Mesothelial cell of epicardium (in vitro differentiated cells): ENCODE data around the gene NWD2. TPM values are rescaled to one million over a fixed set of nuclear protein-coding genes. Genes with fewer than 3 reads are reported as not detected.

Experiments used
- DNase-seq, 2 experiments: peaks; one replicate each; pipeline ENCODE4 v3.0.0; 2021; ENCODE audit warnings: low spot score in 2 of 2; ENCODE audit not compliant: unreplicated experiment in 2 of 2
- H3K27ac Mint-ChIP-seq: 2 replicates; pipeline ENCODE4 v1.8.0; 2021; ENCODE audit warnings: mixed read lengths
- H3K27me3 Mint-ChIP-seq: 2 replicates; pipeline ENCODE4 v1.8.0; 2021; ENCODE audit warnings: low read depth, mixed read lengths
- H3K36me3 Mint-ChIP-seq: 2 replicates; pipeline ENCODE4 v1.8.0; 2021; ENCODE audit warnings: mixed read lengths
- H3K4me1 Mint-ChIP-seq: 2 replicates; pipeline ENCODE4 v1.8.0; 2021; ENCODE audit warnings: mixed read lengths
- H3K4me3 Mint-ChIP-seq: 2 replicates; pipeline ENCODE4 v1.8.0; 2021; ENCODE audit warnings: mild to moderate bottlenecking, moderate library complexity, mixed read lengths
- H3K9me3 Mint-ChIP-seq: 2 replicates; pipeline ENCODE4 v1.8.0; 2021; ENCODE audit warnings: mixed read lengths
- total RNA-seq: library from RNA; stranded (reverse); gene quantifications from 3 replicates; pipeline ENCODE4 v1.2.1, GENCODE V29; 2021
- TF ChIP-seq, protein P1 (sequence below): fragments of 200-600 bp; sonication (generic); IDR thresholded peaks from one replicate; pipeline ENCODE4 v1.5.0; 2021; ENCODE audit warnings: antibody characterized with exemption; ENCODE audit not compliant: unreplicated experiment

NWD2 gene
- total RNA-seq, 1 donor from 2014 or later: 0.02 TPM

DNA sequence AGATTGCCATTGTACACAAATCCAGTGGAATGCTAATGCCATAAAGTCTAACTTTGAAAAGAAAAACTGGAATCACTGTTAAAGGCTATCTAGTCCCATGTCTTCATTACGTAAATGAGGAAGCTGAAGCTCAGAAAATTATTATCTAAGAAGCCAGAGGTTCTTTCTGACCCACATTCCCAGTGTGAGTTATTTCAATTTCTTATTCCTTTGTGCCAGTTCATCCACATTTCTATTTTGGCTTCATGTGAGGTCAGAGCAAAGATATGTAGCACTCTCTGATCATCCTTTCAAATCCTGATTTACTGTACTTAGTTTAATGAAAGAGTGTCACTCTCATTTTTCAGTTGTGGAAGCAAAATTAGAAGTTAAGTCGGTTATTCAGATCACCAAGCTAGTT is 24.6 kb upstream of the NWD2 start:
- H3K4me1 Mint-ChIP-seq: peaks cover 3% of the 10 kb centered on the region

GRCh38 chr4:37220685-37221084 is 23.9 kb upstream of the NWD2 start:
- no peak for DNase-seq
- TF ChIP-seq, protein P1, sequence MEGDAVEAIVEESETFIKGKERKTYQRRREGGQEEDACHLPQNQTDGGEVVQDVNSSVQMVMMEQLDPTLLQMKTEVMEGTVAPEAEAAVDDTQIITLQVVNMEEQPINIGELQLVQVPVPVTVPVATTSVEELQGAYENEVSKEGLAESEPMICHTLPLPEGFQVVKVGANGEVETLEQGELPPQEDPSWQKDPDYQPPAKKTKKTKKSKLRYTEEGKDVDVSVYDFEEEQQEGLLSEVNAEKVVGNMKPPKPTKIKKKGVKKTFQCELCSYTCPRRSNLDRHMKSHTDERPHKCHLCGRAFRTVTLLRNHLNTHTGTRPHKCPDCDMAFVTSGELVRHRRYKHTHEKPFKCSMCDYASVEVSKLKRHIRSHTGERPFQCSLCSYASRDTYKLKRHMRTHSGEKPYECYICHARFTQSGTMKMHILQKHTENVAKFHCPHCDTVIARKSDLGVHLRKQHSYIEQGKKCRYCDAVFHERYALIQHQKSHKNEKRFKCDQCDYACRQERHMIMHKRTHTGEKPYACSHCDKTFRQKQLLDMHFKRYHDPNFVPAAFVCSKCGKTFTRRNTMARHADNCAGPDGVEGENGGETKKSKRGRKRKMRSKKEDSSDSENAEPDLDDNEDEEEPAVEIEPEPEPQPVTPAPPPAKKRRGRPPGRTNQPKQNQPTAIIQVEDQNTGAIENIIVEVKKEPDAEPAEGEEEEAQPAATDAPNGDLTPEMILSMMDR: no peak
- H3K27me3 Mint-ChIP-seq: peaks cover 43% of the 10 kb centered on the region
- H3K4me3 Mint-ChIP-seq: no peak overlapping the region
- no peaks in the 10 kb centered on the region for H3K9me3 Mint-ChIP-seq
- no peak overlapping the region for H3K27ac Mint-ChIP-seq
- H3K4me1 Mint-ChIP-seq: peaks cover 3% of the 10 kb centered on the region
- H3K36me3 Mint-ChIP-seq: no peaks in the 10 kb centered on the region

More for the DNA sequence above, 24.6 kb upstream of the NWD2 start:
- no peak for DNase-seq
- Mint-ChIP-seq H3K27ac (no peak overlapping the region), H3K27me3 (peaks cover 41% of the 10 kb centered on the region), H3K9me3 (no peaks in the 10 kb centered on the region), H3K4me3 (no peak overlapping the region), H3K36me3 (no peaks in the 10 kb centered on the region)
- TF ChIP-seq, protein P1: no peak

GRCh38 chr4:37223732-37224131 is 20.8 kb upstream of the NWD2 start:
- no peaks in the 10 kb centered on the region for H3K9me3 Mint-ChIP-seq
- DNase-seq: no peak
- peaks cover 3% of the 10 kb centered on the region for H3K4me1 Mint-ChIP-seq
- no peaks in the 10 kb centered on the region for H3K36me3 Mint-ChIP-seq
- TF ChIP-seq, protein P1: no peak
- no peak overlapping the region for H3K4me3 Mint-ChIP-seq
- H3K27ac Mint-ChIP-seq: no peak overlapping the region
- H3K27me3 Mint-ChIP-seq: peaks cover 50% of the 10 kb centered on the region

GRCh38 chr4:37224854-37225253 is 19.7 kb upstream of the NWD2 start:
- no peak for DNase-seq
- TF ChIP-seq, protein P1: no peak
- no peak overlapping the region for H3K4me3 Mint-ChIP-seq
- no peaks in the 10 kb centered on the region for H3K4me1 Mint-ChIP-seq
- peaks cover 45% of the 10 kb centered on the region for H3K27me3 Mint-ChIP-seq
- H3K27ac Mint-ChIP-seq: no peak overlapping the region
- no peaks in the 10 kb centered on the region for H3K36me3 Mint-ChIP-seq
- no peaks in the 10 kb centered on the region for H3K9me3 Mint-ChIP-seq

DNA sequence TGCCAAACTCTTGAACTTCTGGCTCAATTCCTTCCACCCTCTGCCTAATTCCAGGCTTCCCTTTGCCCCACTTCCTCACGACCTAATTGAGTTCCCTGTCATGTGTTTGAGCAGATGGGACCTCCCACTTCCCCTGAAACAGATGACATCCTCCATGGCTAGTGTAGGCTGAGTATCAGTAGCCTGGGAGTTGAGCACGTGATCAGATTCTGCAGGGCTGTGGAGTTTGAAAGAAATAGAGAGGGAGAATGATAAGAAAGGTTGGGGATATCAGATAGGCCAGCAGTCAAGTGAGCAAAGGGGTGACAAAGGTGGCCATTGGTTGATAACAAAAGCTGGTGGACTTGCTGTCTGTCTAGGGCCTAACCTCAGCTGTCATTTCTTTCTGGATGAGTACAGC is 18.8 kb upstream of the NWD2 start:
- no peaks in the 10 kb centered on the region for H3K4me1 Mint-ChIP-seq
- no peak overlapping the region for H3K4me3 Mint-ChIP-seq
- TF ChIP-seq, protein P1: no peak
- DNase-seq: no peak
- no peaks in the 10 kb centered on the region for H3K9me3 Mint-ChIP-seq
- H3K36me3 Mint-ChIP-seq: no peaks in the 10 kb centered on the region
- peaks cover 50% of the 10 kb centered on the region for H3K27me3 Mint-ChIP-seq
- no peak overlapping the region for H3K27ac Mint-ChIP-seq

- DNase-seq: no peak
- H3K4me3 Mint-ChIP-seq: no peak overlapping the region
- H3K27ac Mint-ChIP-seq: no peak overlapping the region
- H3K27me3 Mint-ChIP-seq: peaks cover 66% of the 10 kb centered on the region
- TF ChIP-seq, protein P1: no peak
- no peaks in the 10 kb centered on the region for H3K4me1 Mint-ChIP-seq
- no peaks in the 10 kb centered on the region for H3K36me3 Mint-ChIP-seq
- H3K9me3 Mint-ChIP-seq: no peaks in the 10 kb centered on the region
Observed at GRCh38 chr4:37232315-37232714, 12.2 kb upstream of the NWD2 start.
